HG03103 (cell line): ENCODE measurements around the gene ACOT13.
"Not testable (repeated sequence)": the region's sequence is repeated elsewhere in the genome, so short reads cannot be mapped to it uniquely, and the experiment has no call there.

ENCODE experiments used
- ATAC-seq: cut with Tn5 transposase; IDR thresholded peaks from one replicate; pipeline ENCODE4 v1.9.1; 2021; ENCODE audit warnings: low read depth; ENCODE audit not compliant: unreplicated experiment

ACOT13 gene

DNA sequence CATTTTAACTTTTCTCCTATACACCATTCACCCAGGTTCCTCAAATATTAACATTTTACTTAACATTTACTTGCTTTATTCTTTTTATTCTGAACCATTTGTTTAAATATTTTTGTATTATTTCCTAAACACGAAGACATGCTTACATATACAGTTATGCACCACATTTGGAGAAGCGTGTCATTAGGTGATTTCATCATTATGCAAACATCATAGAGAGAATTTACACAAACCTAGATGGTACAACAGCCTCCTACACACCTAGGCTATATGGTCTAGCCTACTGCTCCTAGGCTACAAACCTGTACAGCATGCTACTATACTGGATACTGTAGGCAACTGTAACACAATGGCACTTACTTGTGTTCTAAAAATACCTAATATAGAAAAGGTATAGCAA, 6.8 kb upstream of the ACOT13 start:
- no peak for ATAC-seq

GRCh38 chr6:24661759-24662158, 5.1 kb upstream of the ACOT13 start:
- ATAC-seq: not testable (repeated sequence)

DNA sequence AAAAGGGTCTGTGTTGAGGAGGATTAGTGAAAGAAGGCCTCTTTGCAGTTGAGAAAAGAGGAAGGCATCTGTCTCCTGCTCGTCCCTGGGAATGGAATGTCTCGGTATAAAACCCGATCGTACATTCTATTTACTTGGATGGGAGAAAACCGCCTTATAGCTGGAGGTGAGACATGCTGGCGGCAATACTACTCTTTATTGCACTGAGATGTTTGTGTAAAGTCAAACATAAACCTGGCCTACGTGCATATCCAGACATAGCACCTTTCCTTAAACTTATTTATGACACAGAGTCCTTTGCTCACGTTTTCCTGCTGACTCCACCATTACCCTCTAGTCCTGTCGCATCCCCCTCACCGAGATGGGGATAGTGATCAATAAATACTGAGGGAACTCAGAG, 4.6 kb upstream of the ACOT13 start:
- ATAC-seq: no peak

GRCh38 chr6:24663189-24663588, 3.7 kb upstream of the ACOT13 start:
- ATAC-seq: no peak

- ATAC-seq: no peak
These were observed 2.6 kb upstream of the ACOT13 start for GRCh38 chr6:24664046-24664987.

DNA sequence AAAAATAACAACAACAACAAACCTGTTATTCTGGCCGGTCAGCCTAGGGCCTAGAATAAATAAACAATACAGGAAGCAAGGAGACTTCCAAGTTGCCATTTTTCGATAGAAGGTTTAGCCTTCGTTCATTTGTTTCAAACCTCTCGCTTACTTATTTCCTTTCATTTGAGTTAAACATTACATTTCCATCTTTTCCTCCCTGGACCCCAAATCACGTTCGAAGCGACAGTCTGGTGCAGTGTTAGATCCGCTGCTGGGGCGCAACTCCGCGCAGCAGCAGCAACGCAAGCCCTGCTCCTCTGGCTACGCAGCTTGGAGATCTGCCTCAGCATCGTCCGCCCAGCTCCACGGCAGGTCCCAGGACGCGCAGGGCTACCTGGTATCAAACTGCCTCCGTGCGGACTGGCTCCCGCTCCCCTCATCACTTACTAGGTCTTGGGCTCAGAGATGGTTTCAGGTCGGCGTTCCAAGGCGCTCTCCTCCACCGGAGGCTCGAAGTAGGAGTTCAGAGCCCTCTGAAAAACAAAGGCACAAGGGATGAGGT, 708 bp upstream of the ACOT13 start:
- peak; percentile 38 for ATAC-seq

- ATAC-seq: no peak
These were observed 514 bp downstream of the ACOT13 start for GRCh38 chr6:24667378-24667803.

- ATAC-seq: not testable (repeated sequence)
These were observed 1.5 kb downstream of the ACOT13 start for GRCh38 chr6:24668066-24668996.

- ATAC-seq: no peak
These were observed 2.1 kb downstream of the ACOT13 start for GRCh38 chr6:24668997-24669361.

GRCh38 chr6:24670492-24670891, 3.6 kb downstream of the ACOT13 start:
- not testable (repeated sequence) for ATAC-seq

DNA sequence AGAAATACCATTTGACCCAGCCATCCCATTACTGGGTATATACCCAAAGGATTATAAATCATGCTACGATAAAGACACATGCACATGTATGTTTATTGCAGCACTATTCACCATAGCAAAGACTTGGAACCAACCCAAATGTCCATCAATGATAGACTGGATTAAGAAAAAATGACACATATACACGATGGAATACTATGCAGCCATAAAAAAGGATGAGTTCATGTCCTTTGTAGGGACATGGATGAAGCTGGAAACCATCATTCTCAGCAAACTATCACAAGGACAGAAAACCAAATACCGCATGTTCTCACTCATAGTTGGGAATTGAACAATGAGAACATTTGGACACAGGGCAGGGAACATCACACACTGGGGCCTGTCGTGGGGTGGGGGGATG, 4.2 kb downstream of the ACOT13 start:
- not testable (repeated sequence) for ATAC-seq

- no peak for ATAC-seq
These were observed 5.8 kb downstream of the ACOT13 start for GRCh38 chr6:24672620-24673182.

- no peak for ATAC-seq
These were observed 6.7 kb downstream of the ACOT13 start for GRCh38 chr6:24673625-24674024.

GRCh38 chr6:24678792-24679352, 12.0 kb downstream of the ACOT13 start:
- ATAC-seq: not testable (repeated sequence)

- no peak for ATAC-seq
These were observed 13.7 kb downstream of the ACOT13 start for GRCh38 chr6:24680582-24680981.

DNA sequence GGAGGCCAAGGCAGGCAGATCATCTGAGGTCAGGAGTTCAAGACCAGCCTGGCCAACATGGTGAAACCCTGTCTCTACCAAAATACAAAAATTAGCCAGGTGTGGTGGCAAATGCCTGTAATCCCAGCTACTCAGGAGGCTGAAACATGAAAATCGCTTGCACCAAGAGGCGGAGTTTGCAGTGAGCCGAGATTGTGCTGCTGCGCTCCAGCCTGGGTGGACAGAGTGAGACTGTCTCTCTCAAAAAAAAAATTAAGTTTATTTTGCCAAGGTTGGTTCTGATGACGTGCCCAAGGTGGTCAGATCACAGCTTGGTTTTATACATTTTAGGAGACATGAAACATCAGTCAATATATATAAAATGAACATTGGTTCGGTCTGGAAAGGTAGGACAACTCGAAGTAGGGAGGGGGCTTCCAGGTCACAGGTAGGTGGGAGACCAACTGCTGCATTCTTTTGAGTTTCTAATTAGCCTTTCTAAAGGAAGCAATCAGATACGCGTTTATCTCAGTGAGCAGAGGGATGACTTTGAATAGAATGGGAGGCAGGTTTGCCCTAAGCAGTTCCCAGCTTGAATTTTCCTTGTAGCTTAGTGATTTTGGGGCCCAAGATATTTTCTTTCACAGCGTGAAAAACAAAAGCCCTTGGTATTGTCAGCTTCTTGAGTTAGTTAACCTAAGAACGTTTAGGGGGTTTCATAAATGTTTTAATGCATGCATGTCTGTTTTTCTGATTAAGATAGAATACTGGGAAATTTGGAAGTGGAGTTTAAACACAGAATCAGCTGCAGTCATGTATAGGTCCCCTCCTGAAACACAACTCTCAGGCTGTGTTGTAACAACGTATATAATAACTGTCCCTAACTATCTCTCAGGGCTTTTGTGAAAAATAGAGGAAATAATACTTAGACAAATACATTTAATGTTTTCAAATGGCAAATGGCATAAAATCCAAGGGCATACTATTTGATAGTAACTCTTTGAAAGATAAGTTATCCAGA, 16.7 kb downstream of the ACOT13 start:
- ATAC-seq: no peak

- no peak for ATAC-seq
These were observed 19.5 kb downstream of the ACOT13 start for GRCh38 chr6:24686408-24686807.

DNA sequence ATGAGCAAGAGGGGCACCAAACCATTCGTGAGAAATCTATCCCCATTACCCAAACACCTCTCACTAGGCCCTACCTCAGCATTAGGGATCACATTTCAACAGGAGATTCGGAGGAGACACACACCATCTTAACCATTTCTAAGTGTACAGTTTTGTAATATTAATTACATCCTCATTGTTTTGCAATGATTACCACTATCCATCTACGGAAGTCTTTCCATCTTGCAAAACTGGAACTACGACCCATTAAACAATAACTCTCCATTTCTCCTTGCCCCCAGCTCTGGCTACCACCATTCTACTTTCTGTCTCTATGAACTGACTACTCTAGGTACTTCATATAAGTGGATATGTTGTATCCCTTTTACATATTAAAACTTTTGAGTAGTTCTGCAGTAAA, 20.1 kb downstream of the ACOT13 start:
- ATAC-seq: no peak

GRCh38 chr6:24689964-24690363, 23.1 kb downstream of the ACOT13 start:
- ATAC-seq: no peak
